NCI-H446 (cell line): ENCODE data around the gene SEC14L2.
"Not testable (repeated sequence)": the region's sequence is repeated elsewhere in the genome, so short reads cannot be mapped to it uniquely, and the experiment has no call there.

Experiments used
- DNase-seq, 2 experiments: peaks; one replicate each; lab custom pipeline; 2025; lab: John Stamatoyannopoulos, UW

SEC14L2 gene

GRCh38 chr22:30375312-30375849 is 21.4 kb upstream of the SEC14L2 start:
- no peak for DNase-seq

- DNase-seq, result no peak
Observed at GRCh38 chr22:30380011-30380410, 16.8 kb upstream of the SEC14L2 start.

GRCh38 chr22:30381264-30381663 is 15.6 kb upstream of the SEC14L2 start:
- no peak for DNase-seq

- no peak for DNase-seq
Observed at GRCh38 chr22:30382340-30382739, 14.5 kb upstream of the SEC14L2 start.

- DNase-seq, result no peak
Observed at GRCh38 chr22:30383061-30383460, 13.8 kb upstream of the SEC14L2 start.

GRCh38 chr22:30385942-30386341 is 10.9 kb upstream of the SEC14L2 start:
- no peak for DNase-seq

GRCh38 chr22:30386608-30386959 is 10.2 kb upstream of the SEC14L2 start:
- DNase-seq, result no peak

GRCh38 chr22:30386960-30387827 is 9.6 kb upstream of the SEC14L2 start, which contains the start of gene RNF215:
Gene RNF215, minus strand, starts transcription at chr22:30387411. Its CDS starts 98 bp downstream, at chr22:30387313.
- peak in 1 of 2 experiments; percentile 92 for DNase-seq

- DNase-seq, result peak; percentile 10 to 44
Observed at GRCh38 chr22:30390974-30391691, 5.7 kb upstream of the SEC14L2 start.

- DNase-seq, result no peak
Observed at GRCh38 chr22:30392661-30393321, 4.0 kb upstream of the SEC14L2 start.

GRCh38 chr22:30393322-30393680 is 3.5 kb upstream of the SEC14L2 start:
- DNase-seq, result no peak

GRCh38 chr22:30393885-30394284 is 2.9 kb upstream of the SEC14L2 start:
- DNase-seq, result no peak

- no peak for DNase-seq
Observed at GRCh38 chr22:30397656-30398635, 1.1 kb downstream of the SEC14L2 start.

- no peak for DNase-seq
Observed at GRCh38 chr22:30398685-30399680, 2.2 kb downstream of the SEC14L2 start.

- no peak for DNase-seq
Observed at GRCh38 chr22:30399718-30400117, 2.9 kb downstream of the SEC14L2 start.

- no peak for DNase-seq
Observed at GRCh38 chr22:30400159-30400558, 3.3 kb downstream of the SEC14L2 start.

GRCh38 chr22:30401024-30401423 is 4.2 kb downstream of the SEC14L2 start:
- DNase-seq, result not testable (repeated sequence)

- DNase-seq, result no peak
Observed at GRCh38 chr22:30402028-30402765, 5.4 kb downstream of the SEC14L2 start.

- DNase-seq, result not testable (repeated sequence)
Observed at GRCh38 chr22:30402766-30403104, 5.9 kb downstream of the SEC14L2 start.
